ENCODE results near the gene DUSP16.

The DUSP16 gene

GRCh38 chr12:12481631-12482030 is 81.0 kb downstream of the DUSP16 start:
- Histone ChIP-seq H2BK120ac (ENCODE audit: low read depth, low read length) (no peak overlapping the region), H4K8ac (ENCODE audit: low read length) (no peak overlapping the region), H2AFZ (ENCODE audit: low read depth, low read length) (no peak overlapping the region), H3K4me2 (ENCODE audit: low read length, poor library complexity, severe bottlenecking) (no peak overlapping the region), H2AK5ac (ENCODE audit: low read length, severe bottlenecking) (no peak overlapping the region), H3K27ac (ENCODE audit: low read length, poor library complexity, severe bottlenecking) (no peak overlapping the region), H4K91ac (ENCODE audit: low read length) (no peak overlapping the region), H3K14ac (ENCODE audit: low read length in 2 of 2) (no peak overlapping the region), H3K4me1 (ENCODE audit: control insufficient read depth, insufficient read depth, low read depth, low read length) (no peaks in the 10 kb centered on the region), H3K23ac (ENCODE audit: low read length in 2 of 2) (no peak overlapping the region), H3K9me3 (ENCODE audit: control insufficient read depth, low read length) (no peaks in the 10 kb centered on the region), H2BK15ac (ENCODE audit: low read depth, poor library complexity, severe bottlenecking) (no peak overlapping the region), H3K9ac (ENCODE audit: low read length) (no peak overlapping the region), H3K4ac (ENCODE audit: low read depth in 1 of 2, low read length in 2 of 2) (no peak overlapping the region), H3K79me1 (replicated peaks; ENCODE audit: low read length, poor library complexity, severe bottlenecking) (peaks cover 10% of the 10 kb centered on the region), H2BK12ac (ENCODE audit: low read length in 2 of 2) (no peak overlapping the region), H3K4me3 (ENCODE audit: insufficient read depth in 1 of 2, low read depth in 1 of 2, low read length in 2 of 2) (no peak overlapping the region), H3K18ac (ENCODE audit: low read depth in 1 of 2, low read length in 2 of 2) (no peak overlapping the region), H2BK5ac (ENCODE audit: low read depth, low read length, poor library complexity, severe bottlenecking) (no peak overlapping the region), H3K36me3 (ENCODE audit: control insufficient read depth in 1 of 2, insufficient read depth in 2 of 2, low read depth in 1 of 2, low read length in 2 of 2) (peaks cover 22 to 70% of the 10 kb centered on the region in 2 experiments), H3K27me3 (ENCODE audit: control insufficient read depth in 1 of 2, insufficient read depth in 1 of 2, low read length in 2 of 2) (no peaks in the 10 kb centered on the region)
- no peak for DNase-seq
- 89% methylated on average over 2 of the region's 2 CpGs for WGBS

GRCh38 chr12:12480074-12480473 is 82.6 kb downstream of the DUSP16 start:
- Histone ChIP-seq H3K79me1 (replicated peaks; ENCODE audit: low read length, poor library complexity, severe bottlenecking) (peaks cover 10% of the 10 kb centered on the region), H3K4me3 (ENCODE audit: insufficient read depth in 1 of 2, low read depth in 1 of 2, low read length in 2 of 2) (no peak overlapping the region), H3K9me3 (ENCODE audit: control insufficient read depth, low read length) (no peaks in the 10 kb centered on the region), H2BK15ac (ENCODE audit: low read depth, poor library complexity, severe bottlenecking) (no peak overlapping the region), H2AFZ (ENCODE audit: low read depth, low read length) (no peak overlapping the region), H4K8ac (ENCODE audit: low read length) (no peak overlapping the region), H3K23ac (ENCODE audit: low read length in 2 of 2) (no peak overlapping the region), H3K4me1 (ENCODE audit: control insufficient read depth, insufficient read depth, low read depth, low read length) (no peaks in the 10 kb centered on the region), H2BK12ac (ENCODE audit: low read length in 2 of 2) (no peak overlapping the region), H3K14ac (ENCODE audit: low read length in 2 of 2) (no peak overlapping the region), H3K4ac (ENCODE audit: low read depth in 1 of 2, low read length in 2 of 2) (no peak overlapping the region), H3K27ac (ENCODE audit: low read length, poor library complexity, severe bottlenecking) (no peak overlapping the region), H3K27me3 (ENCODE audit: control insufficient read depth in 1 of 2, insufficient read depth in 1 of 2, low read length in 2 of 2) (no peaks in the 10 kb centered on the region), H2AK5ac (ENCODE audit: low read length, severe bottlenecking) (no peak overlapping the region), H3K18ac (ENCODE audit: low read depth in 1 of 2, low read length in 2 of 2) (no peak overlapping the region), H3K9ac (ENCODE audit: low read length) (no peak overlapping the region), H2BK120ac (ENCODE audit: low read depth, low read length) (no peak overlapping the region), H3K4me2 (ENCODE audit: low read length, poor library complexity, severe bottlenecking) (no peak overlapping the region), H2BK5ac (ENCODE audit: low read depth, low read length, poor library complexity, severe bottlenecking) (no peak overlapping the region), H4K91ac (ENCODE audit: low read length) (no peak overlapping the region), H3K36me3 (ENCODE audit: control insufficient read depth in 1 of 2, insufficient read depth in 2 of 2, low read depth in 1 of 2, low read length in 2 of 2) (peaks cover 21 to 75% of the 10 kb centered on the region in 2 experiments)
- no peak for DNase-seq
- 97% methylated on average over 5 of the region's 5 CpGs for WGBS

- H3K4ac ChIP-seq (ENCODE audit: low read depth in 1 of 2, low read length in 2 of 2), result no peak overlapping the region
- H3K18ac ChIP-seq (ENCODE audit: low read depth in 1 of 2, low read length in 2 of 2), result no peak overlapping the region
- no peak for DNase-seq
- no peaks in the 10 kb centered on the region for H3K9me3 ChIP-seq (ENCODE audit: control insufficient read depth, low read length)
- H4K91ac ChIP-seq (ENCODE audit: low read length), result no peak overlapping the region
- H3K36me3 ChIP-seq (ENCODE audit: control insufficient read depth in 1 of 2, insufficient read depth in 2 of 2, low read depth in 1 of 2, low read length in 2 of 2), result peaks cover 18 to 86% of the 10 kb centered on the region in 2 experiments
- H3K79me1 ChIP-seq (replicated peaks; ENCODE audit: low read length, poor library complexity, severe bottlenecking), result peaks cover 10% of the 10 kb centered on the region
- no peak overlapping the region for H2AK5ac ChIP-seq (ENCODE audit: low read length, severe bottlenecking)
- H3K14ac ChIP-seq (ENCODE audit: low read length in 2 of 2), result peak overlapping the region in 1 of 2 experiments; percentile 18
- H3K27me3 ChIP-seq (ENCODE audit: control insufficient read depth in 1 of 2, insufficient read depth in 1 of 2, low read length in 2 of 2), result no peaks in the 10 kb centered on the region
- no peak overlapping the region for H2BK12ac ChIP-seq (ENCODE audit: low read length in 2 of 2)
- no peak overlapping the region for H2BK5ac ChIP-seq (ENCODE audit: low read depth, low read length, poor library complexity, severe bottlenecking)
- no peak overlapping the region for H3K27ac ChIP-seq (ENCODE audit: low read length, poor library complexity, severe bottlenecking)
- WGBS, result 96% methylated on average over 14 of the region's 14 CpGs
- no peak overlapping the region for H3K4me2 ChIP-seq (ENCODE audit: low read length, poor library complexity, severe bottlenecking)
- no peaks in the 10 kb centered on the region for H3K4me1 ChIP-seq (ENCODE audit: control insufficient read depth, insufficient read depth, low read depth, low read length)
- H3K9ac ChIP-seq (ENCODE audit: low read length), result no peak overlapping the region
- H3K23ac ChIP-seq (ENCODE audit: low read length in 2 of 2), result no peak overlapping the region
- H2BK15ac ChIP-seq (ENCODE audit: low read depth, poor library complexity, severe bottlenecking), result no peak overlapping the region
- no peak overlapping the region for H2BK120ac ChIP-seq (ENCODE audit: low read depth, low read length)
- H2AFZ ChIP-seq (ENCODE audit: low read depth, low read length), result no peak overlapping the region
- peak overlapping the region; percentile 16 for H4K8ac ChIP-seq (ENCODE audit: low read length)
- H3K4me3 ChIP-seq (ENCODE audit: insufficient read depth in 1 of 2, low read depth in 1 of 2, low read length in 2 of 2), result no peak overlapping the region
Observed at GRCh38 chr12:12477532-12477890, 85.2 kb downstream of the DUSP16 start.

GRCh38 chr12:12476857-12477531 is 85.7 kb downstream of the DUSP16 start:
- H2BK15ac ChIP-seq (ENCODE audit: low read depth, poor library complexity, severe bottlenecking), result no peak overlapping the region
- no peak overlapping the region for H2BK120ac ChIP-seq (ENCODE audit: low read depth, low read length)
- H3K18ac ChIP-seq (ENCODE audit: low read depth in 1 of 2, low read length in 2 of 2), result no peak overlapping the region
- no peak overlapping the region for H3K14ac ChIP-seq (ENCODE audit: low read length in 2 of 2)
- 98% methylated on average over 21 of the region's 21 CpGs for WGBS
- no peak overlapping the region for H2AK5ac ChIP-seq (ENCODE audit: low read length, severe bottlenecking)
- H2BK12ac ChIP-seq (ENCODE audit: low read length in 2 of 2), result no peak overlapping the region
- DNase-seq, result no peak
- peaks cover 20 to 81% of the 10 kb centered on the region in 2 experiments for H3K36me3 ChIP-seq (ENCODE audit: control insufficient read depth in 1 of 2, insufficient read depth in 2 of 2, low read depth in 1 of 2, low read length in 2 of 2)
- no peak overlapping the region for H4K91ac ChIP-seq (ENCODE audit: low read length)
- H3K9ac ChIP-seq (ENCODE audit: low read length), result no peak overlapping the region
- peaks cover 10% of the 10 kb centered on the region for H3K79me1 ChIP-seq (replicated peaks; ENCODE audit: low read length, poor library complexity, severe bottlenecking)
- no peak overlapping the region for H3K4me3 ChIP-seq (ENCODE audit: insufficient read depth in 1 of 2, low read depth in 1 of 2, low read length in 2 of 2)
- no peak overlapping the region for H3K27ac ChIP-seq (ENCODE audit: low read length, poor library complexity, severe bottlenecking)
- no peaks in the 10 kb centered on the region for H3K4me1 ChIP-seq (ENCODE audit: control insufficient read depth, insufficient read depth, low read depth, low read length)
- no peaks in the 10 kb centered on the region for H3K9me3 ChIP-seq (ENCODE audit: control insufficient read depth, low read length)
- no peak overlapping the region for H2AFZ ChIP-seq (ENCODE audit: low read depth, low read length)
- no peak overlapping the region for H3K23ac ChIP-seq (ENCODE audit: low read length in 2 of 2)
- H2BK5ac ChIP-seq (ENCODE audit: low read depth, low read length, poor library complexity, severe bottlenecking), result no peak overlapping the region
- H3K4ac ChIP-seq (ENCODE audit: low read depth in 1 of 2, low read length in 2 of 2), result no peak overlapping the region
- no peak overlapping the region for H3K4me2 ChIP-seq (ENCODE audit: low read length, poor library complexity, severe bottlenecking)
- H3K27me3 ChIP-seq (ENCODE audit: control insufficient read depth in 1 of 2, insufficient read depth in 1 of 2, low read length in 2 of 2), result no peaks in the 10 kb centered on the region
- H4K8ac ChIP-seq (ENCODE audit: low read length), result no peak overlapping the region

Data from mesenchymal stem cell (in vitro differentiated cells and primary cell).